CD4-positive, alpha-beta T cell treated with Interleukin-6 for 4 hours (primary cell): ENCODE measurements around the gene SNX30.
A peak's percentile ranks its signal among the peaks of the same experiment; 100 is the strongest.

Experiments used
- DNase-seq: peaks from one replicate; pipeline ENCODE4 v3.0.0-alpha.2; 2020; ENCODE audit warnings: mixed read lengths

The SNX30 gene

GRCh38 chr9:112753725-112754124, 3.2 kb downstream of the SNX30 start:
- DNase-seq, result no peak

DNA sequence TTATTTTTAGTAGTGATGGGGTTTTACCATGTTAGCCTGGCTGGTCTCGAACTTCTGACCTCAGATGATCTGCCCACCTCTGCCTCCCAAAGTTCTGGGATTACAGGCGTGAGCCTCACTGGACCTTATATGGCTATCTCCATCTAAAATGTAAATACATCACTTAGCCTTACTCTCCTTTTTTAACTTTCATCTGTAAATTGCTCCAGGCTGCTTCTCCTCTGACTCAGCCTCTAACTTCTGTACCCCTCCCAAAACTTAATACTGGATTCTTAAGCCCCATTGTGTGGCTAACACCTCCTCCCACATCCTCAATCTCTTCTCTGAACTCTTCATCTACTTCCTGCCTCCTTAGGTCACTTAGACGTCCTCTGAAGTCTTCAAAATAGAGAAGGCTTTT, 4.0 kb downstream of the SNX30 start:
- DNase-seq, result peak; percentile 33

GRCh38 chr9:112755016-112755427, 4.5 kb downstream of the SNX30 start:
- no peak for DNase-seq

DNA sequence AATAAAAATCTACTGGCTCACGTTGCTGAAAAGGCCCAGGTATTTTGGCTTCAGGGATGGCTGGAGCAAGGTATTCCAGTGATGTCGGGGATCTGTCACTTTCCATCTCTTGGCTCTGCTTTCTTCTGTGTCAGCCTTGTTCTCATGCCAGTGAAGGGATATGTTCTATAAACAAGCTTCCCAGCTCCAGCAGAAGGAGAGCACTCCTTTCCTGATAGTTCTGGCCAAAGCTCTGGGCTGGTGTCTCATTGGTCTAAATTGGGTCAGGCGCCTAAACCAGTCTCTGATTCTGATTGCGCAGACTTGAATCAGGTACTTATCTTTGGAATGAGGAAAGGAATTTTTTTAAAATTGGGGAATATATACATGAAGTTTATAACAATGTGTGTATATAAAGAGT, 5.1 kb downstream of the SNX30 start:
- DNase-seq, result no peak

DNA sequence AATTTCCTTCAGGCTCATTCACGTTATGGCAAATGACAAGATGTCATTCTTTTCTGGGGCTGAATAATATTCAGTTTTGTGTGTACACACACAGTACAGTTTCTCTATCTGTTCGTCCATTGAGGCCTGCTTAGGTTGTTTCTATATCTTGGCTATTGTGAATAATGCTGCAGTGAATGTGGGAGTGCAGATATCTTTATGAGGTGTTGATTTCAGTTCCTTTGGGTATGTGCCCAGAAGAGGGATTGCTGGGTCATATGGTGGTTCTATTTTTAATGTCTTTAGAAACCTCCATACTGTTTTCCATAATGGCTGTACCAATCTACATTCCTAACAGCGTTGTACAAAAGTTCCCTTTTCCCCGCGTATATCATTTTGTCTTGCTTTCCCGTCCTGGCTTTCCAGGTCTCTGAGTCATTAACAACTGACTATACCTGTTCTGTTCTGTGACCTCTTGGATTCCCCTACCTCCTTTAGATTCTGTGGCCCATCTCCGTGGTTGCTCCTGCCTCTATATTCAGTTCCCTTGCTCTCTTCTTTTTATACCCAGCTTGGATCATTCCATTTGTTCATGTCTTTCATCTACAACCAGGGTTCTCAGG, 6.8 kb downstream of the SNX30 start:
- no peak for DNase-seq

GRCh38 chr9:112757940-112758339, 7.4 kb downstream of the SNX30 start:
- no peak for DNase-seq

DNA sequence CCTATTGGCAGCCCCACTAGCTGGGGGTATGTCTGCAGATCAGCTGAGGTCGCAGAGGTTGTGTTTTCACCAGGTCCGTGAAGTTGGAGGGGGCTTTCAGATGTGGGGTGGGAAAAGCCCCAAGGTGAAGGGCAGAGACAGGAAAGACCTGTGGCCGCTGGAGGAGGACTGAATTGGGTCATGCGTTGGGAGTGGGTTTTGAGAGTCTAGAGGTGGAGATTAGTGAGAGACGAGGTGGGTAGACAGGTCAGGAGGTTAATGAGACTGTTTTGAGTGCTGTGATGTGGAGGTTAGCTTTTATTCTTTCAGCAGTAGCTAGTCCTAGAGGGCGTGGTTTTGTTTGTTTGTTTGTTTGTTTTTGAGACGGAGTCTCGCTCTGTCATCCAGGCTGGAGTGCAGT, 10.3 kb downstream of the SNX30 start:
- no peak for DNase-seq

- DNase-seq, result no peak
These were observed 11.5 kb downstream of the SNX30 start for GRCh38 chr9:112761912-112762655.

DNA sequence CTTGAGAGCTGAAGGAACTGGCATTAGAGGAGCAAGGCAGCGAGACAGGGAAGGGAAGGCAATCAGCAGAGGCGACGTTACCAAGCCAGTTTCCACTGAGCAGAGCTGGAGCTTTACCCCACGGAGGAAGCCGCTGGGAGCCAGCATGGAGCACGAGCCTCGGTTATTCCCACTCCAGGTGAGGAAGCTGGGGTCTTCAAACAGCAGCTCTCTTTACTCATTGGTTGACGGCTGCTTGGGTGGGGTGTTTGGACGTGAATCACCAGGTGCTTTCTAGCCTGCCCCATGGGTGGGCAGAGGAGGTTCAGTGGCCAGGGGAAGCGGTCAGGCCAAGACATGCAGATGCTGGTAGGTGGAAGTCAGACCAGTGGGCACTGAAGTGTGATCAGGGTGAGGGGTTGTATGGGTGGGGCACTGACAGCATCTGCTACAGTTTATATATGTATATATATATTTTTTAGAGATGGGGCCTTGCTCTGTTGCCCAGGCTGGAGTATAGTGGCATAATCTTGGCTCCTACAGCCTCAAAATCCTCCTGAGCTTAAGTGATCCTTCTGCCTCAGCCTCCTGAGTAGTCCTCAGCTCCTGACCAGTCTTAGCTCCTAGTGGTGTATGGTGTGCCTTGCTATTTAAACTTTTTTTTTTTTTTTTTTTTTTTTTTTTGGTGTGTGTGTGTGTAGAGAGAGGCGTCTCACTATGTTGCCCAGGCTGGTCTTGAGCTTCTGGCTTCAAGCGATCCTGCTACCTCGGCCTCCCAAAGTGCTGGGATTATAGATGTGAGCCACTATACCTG, 12.4 kb downstream of the SNX30 start:
- no peak for DNase-seq

GRCh38 chr9:112764344-112764743, 13.8 kb downstream of the SNX30 start:
- DNase-seq, result no peak

DNA sequence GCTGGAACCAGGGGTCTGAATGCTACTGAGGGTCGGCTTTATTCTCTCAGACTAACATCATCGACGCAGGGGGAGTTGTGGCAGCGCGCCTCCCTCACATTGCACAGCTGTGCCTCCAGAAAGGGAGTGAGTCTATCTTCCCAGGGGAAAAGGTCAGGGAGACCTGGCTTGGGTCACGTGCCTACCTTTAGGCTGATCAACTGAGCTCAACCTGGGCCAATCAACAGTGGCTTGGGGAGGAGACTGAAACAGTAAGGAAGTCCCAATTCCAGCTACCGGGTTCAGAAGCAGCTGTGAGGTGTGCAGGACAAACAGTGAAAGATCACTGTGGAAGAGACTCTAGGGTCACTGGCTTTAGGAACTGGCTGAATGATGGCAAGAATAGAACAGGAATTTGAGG, 14.3 kb downstream of the SNX30 start:
- DNase-seq, result no peak

- DNase-seq, result no peak
These were observed 14.7 kb downstream of the SNX30 start for GRCh38 chr9:112765281-112765680.

DNA sequence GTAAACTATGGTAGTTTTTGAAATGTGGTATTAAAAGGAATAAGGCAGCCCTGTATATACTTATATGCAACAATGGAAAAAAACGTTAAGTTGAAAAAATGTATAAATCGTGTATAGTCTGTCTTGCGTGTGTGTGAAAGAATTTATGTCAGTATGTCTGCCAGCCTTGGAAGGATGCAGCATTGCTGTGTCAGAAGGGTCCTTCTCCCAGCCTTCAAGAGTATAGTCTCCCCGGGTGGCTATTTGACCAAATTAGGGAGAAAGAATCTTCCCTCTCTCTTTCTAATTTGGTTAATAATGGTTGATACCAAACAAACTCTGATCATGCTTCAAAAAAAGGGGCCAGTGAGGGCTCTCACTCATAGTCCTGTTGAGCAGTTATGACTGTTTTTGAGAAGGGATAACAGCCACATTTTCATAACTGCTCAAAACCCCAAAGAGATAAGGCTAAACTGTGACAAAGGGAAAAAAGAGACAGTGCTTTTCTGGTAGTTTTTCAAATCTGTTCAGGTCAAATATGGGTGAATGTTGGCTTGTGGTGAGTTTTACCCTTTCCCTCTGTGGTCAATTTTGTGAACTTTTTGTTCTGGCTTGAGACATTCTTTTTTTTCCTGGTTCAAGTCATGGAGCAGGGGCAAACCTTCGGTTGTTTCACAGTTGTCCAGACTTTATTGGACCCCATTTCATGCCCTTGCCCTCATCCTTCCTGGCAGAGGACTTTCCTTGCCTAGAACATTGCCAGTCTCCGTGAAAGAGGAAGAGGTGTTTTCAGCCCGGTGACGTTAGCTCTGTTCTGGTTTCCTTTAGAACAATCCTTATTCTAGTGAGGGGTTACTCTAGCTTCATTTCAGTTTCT, 21.0 kb downstream of the SNX30 start:
- DNase-seq, result no peak

DNA sequence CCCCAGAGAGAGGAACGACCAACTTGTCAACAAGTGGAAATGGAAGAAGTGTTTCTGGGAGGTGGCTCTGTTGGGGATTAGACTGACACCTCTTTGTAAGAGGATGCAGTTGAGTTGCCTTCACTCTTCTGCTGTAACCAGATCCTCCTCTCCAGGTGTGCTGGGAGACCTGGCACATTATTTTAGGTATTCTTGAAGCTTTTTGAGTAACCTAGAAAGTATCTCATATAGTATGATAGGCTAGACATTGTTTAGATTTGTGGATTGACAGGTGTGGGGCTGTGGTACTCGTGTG, 21.6 kb downstream of the SNX30 start:
- DNase-seq, result no peak

GRCh38 chr9:112772551-112772950, 22.0 kb downstream of the SNX30 start:
- no peak for DNase-seq

GRCh38 chr9:112774006-112774996, 23.7 kb downstream of the SNX30 start:
- no peak for DNase-seq

- DNase-seq, result no peak
These were observed 27.4 kb downstream of the SNX30 start for GRCh38 chr9:112777914-112778313.

- no peak for DNase-seq
These were observed 30.0 kb downstream of the SNX30 start for GRCh38 chr9:112780450-112781036.

DNA sequence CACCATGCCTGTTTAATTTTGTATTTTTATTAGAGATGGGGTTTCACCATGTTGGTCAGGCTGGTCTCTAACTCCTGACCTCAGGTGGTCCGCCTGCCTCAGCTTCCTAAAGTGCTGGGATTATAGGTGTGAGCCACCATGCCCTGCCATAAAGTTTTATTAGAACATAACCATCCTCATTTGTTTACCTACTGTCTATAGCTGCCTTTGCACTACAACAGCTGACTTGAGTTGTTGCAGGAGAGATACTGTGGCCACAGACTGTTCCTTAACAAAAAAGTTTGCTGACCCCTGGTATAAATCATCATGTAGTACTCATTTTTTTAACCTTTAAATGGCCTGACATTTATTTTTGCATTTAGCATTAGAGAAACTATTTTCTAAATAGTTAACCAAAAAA, 31.7 kb downstream of the SNX30 start:
- no peak for DNase-seq

DNA sequence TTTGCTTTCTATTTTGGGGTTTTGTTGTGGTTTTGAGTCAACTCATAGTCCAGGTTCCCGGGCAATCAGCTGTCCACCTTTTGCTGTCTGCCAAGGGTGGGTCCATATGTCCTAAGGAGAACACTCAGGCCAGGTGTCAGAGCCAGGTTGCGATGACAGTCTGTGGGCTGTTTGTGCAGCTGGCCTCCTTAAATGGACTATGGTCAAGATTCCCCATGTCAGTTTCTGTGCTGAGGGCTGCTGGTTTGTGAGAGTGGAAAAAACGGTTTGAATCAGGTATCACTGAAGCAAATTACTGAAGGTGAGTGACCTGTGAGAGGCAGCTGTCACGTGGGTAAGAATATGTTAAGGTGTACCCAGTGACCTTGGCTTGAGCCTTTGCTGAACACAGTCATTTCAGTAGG, 33.0 kb downstream of the SNX30 start:
- no peak for DNase-seq

DNA sequence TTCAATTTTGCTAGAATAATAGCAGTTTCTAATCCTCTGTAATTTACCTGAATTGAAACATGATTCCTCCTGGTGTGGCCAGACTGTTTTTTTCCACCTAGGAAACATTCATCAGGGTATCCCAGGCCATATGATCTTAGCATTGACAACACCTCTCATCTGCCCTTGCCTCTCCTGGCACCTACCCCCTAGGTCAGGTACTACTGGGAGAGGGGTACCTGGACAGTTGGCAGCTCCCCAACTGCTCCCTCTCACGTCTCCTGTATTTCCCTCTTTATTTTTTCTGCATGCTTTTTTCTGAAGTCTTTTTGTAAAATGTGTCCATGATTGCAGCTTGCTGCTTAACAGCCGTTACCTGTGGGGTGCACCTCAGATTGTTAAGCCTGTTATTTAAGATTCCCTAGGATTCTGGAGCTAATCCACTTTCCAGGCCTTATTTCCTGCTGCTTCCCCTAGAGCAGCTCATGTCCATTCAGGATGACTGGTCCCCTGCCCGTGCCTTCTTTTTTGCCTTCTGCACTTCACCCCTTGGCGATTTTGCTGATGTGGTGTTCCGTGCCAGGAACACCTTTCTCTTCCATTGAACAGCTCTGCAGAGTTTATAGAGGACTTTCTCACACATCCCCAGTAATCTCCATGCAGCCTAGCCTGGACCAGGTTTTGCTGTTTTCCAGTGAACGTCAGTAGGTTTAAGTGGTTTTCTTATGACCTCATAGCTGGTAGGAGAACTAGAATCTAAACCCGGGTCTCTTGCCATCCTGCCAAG, 33.6 kb downstream of the SNX30 start:
- no peak for DNase-seq
